Gastrocnemius medialis (tissue), 4 donors: ENCODE results near the gene MFSD2B. TPM values are rescaled to one million over a fixed set of nuclear protein-coding genes. Genes with fewer than 3 reads are reported as not detected.
A peak's percentile ranks its signal among the peaks of the same experiment; 100 is the strongest.
"Not testable (repeated sequence)": the region's sequence is repeated elsewhere in the genome, so short reads cannot be mapped to it uniquely, and the experiment has no call there.

Source experiments
- ATAC-seq, 2 donors: fragments of 150-250 bp; one replicate each; pipeline ENCODE4 v1.9.1; 2016
- DNase-seq, 2 donors: peaks; one replicate each; pipeline ENCODE4 v3.0.0-alpha.2; 2019
- H3K27ac ChIP-seq, 4 donors: fragments of 200-600 bp; sonication (generic); 1 replicate in 1 of 4; 2 replicates in 3 of 4; pipeline ENCODE4 v1.5.1; 2016 to 2018; ENCODE audit warnings: mild to moderate bottlenecking in 2 of 4, moderate library complexity in 1 of 4
- H3K27me3 ChIP-seq, 3 donors: fragments of 200-600 bp; sonication (generic) in 2 of 3; 1 replicate in 1 of 3; 2 replicates in 2 of 3; pipeline versions ENCODE4 v1.5.1 to v1.6.0; 2016 to 2019; ENCODE audit warnings: mild to moderate bottlenecking in 1 of 3, moderate library complexity in 1 of 3
- H3K36me3 ChIP-seq, 2 donors: fragments of 200-600 bp; sonication (generic) in 1 of 2; one replicate each; pipeline ENCODE4 v1.5.1; 2017 to 2018
- H3K4me1 ChIP-seq, 2 donors: fragments of 200-600 bp; sonication (generic) in 1 of 2; one replicate each; pipeline ENCODE4 v1.5.1; 2016 to 2017; ENCODE audit warnings: mild to moderate bottlenecking in 2 of 2
- H3K4me3 ChIP-seq, 4 donors: fragments of 200-600 bp; sonication (generic) in 3 of 4; 1 replicate in 1 of 4; 2 replicates in 3 of 4; pipeline ENCODE4 v1.5.1; 2016 to 2019; ENCODE audit warnings: mild to moderate bottlenecking in 2 of 4
- H3K9me3 ChIP-seq, 3 donors: fragments of 200-600 bp; sonication (generic) in 2 of 3; 1 replicate in 1 of 3; 2 replicates in 2 of 3; pipeline ENCODE4 v1.5.1; 2016 to 2019
- POLR2A ChIP-seq, 2 donors: fragments of 450-650 bp; IDR thresholded peaks; one replicate each; pipeline ENCODE4 v1.6.1; 2017; ENCODE audit warnings: antibody characterized with exemption in 2 of 2, mild to moderate bottlenecking in 2 of 2, moderate library complexity in 2 of 2
- in situ Hi-C, 4 donors: fragments of 200-750 bp; cut with MboI; loops; one replicate each; pipeline versions ENCODE4 v1.15.0 to v1.8.0; 2017; ENCODE audit warnings: low sequenced_read_pairs in 4 of 4
- intact Hi-C: fragments of 100-400 bp; cut with DNase I; formaldehyde crosslinking; loops from one replicate; pipeline ENCODE4 v1.15.1; 2023; ENCODE audit warnings: low total_unique reads
- total RNA-seq, 4 donors: library from RNA; depleted of rRNA; stranded (reverse); fragments of >200 nt; gene quantifications; one replicate each; pipeline versions ENCODE4 v1.1.0 to v1.2.3, GENCODE V29; 2016
- TF ChIP-seq, protein P1 (sequence below), 5 experiments: fragments of 450-650 bp in 3 of 5; fragments of 200-600 bp in 2 of 5; sonication (generic) in 2 of 5; IDR thresholded peaks in 4 of 5; conservative IDR thresholded peaks in 1 of 5; 1 replicate in 4 of 5; 2 replicates in 1 of 5; pipeline ENCODE4 v1.5.1; 2016 to 2019; ENCODE audit warnings: antibody characterized with exemption in 5 of 5, mild to moderate bottlenecking in 3 of 5, moderate library complexity in 3 of 5

MFSD2B gene
- total RNA-seq, 4 donors from 2014 or later, result not detected

DNA sequence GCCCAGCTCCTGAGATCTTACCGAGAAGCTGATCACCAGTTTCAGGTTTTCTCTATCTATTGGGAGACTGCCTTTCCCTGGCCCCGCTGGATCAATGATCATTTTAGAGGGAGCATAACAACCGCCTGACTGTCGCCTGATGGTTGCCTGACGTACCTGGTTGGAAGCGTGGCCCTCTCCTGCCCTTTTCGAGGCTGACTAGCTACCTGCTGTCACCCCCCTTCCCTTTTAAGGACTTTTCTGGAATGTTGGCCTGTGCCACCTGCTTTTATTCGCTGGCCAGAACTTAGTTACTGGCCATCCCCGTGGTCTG lies 562 bp upstream of the MFSD2B start:
- H3K36me3 ChIP-seq, result no peaks in the 10 kb centered on the region
- H3K27me3 ChIP-seq, result peaks cover 25 to 30% (median 28%) of the 10 kb centered on the region in 3 donors
- intact Hi-C loops (no loop called here), in situ Hi-C loops (no loop called here)
- no peaks in the 10 kb centered on the region for H3K9me3 ChIP-seq
- no peak for TF ChIP-seq POLR2A (IDR thresholded peaks at IDR 0.05)
- TF ChIP-seq, protein P1, sequence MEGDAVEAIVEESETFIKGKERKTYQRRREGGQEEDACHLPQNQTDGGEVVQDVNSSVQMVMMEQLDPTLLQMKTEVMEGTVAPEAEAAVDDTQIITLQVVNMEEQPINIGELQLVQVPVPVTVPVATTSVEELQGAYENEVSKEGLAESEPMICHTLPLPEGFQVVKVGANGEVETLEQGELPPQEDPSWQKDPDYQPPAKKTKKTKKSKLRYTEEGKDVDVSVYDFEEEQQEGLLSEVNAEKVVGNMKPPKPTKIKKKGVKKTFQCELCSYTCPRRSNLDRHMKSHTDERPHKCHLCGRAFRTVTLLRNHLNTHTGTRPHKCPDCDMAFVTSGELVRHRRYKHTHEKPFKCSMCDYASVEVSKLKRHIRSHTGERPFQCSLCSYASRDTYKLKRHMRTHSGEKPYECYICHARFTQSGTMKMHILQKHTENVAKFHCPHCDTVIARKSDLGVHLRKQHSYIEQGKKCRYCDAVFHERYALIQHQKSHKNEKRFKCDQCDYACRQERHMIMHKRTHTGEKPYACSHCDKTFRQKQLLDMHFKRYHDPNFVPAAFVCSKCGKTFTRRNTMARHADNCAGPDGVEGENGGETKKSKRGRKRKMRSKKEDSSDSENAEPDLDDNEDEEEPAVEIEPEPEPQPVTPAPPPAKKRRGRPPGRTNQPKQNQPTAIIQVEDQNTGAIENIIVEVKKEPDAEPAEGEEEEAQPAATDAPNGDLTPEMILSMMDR (IDR thresholded peaks at IDR 0.05 in 4 of 5, conservative IDR thresholded peaks at IDR 0.05 in 1 of 5), result no peak
- H3K4me3 ChIP-seq, result peak overlapping the region in 2 of 4 donors; percentile 44 to 49
- DNase-seq, result no peak
- no peak for ATAC-seq
- H3K27ac ChIP-seq, result no peak overlapping the region
- peaks cover 4 to 8% of the 10 kb centered on the region in 2 donors for H3K4me1 ChIP-seq

DNA sequence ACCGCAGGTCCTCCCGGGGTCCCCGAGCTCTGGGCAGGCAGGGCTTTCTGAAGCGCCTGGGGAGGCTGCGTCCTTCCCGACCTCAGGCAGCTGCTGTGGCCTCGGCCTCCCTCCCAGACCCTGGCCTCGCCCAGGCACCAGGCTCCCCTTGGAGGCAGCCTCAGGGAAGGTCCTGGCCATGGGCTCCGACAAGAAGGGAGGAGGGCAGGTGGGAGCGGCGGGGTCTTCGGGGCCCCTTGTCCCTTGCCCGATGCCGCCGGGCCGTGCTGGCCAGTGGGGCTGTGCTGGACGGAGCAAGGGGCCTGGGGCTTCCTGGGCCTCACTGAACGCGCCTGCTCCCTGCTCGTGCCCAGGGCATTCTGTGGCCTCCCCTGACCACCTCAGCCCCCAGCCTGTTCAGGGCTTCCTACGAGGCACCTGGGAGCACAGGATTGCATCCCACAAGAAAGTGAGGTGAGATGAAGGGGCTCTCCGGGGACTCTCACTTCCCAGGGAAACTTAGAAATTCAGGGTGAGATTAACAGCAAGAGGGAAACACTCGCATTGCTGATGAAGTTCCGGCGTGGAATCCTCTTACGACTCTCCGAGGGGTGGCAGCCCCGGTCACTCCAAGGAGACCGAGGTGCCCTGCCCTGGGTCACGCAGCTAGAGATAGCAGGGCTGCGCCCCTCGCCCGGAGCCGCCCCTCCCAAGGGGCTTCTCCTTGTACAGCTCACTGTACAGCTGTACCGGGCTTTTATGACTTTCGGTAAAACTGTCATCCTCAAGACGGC lies 778 bp downstream of the MFSD2B start:
- ATAC-seq, result no peak
- in situ Hi-C loops (no loop called here), intact Hi-C loops (no loop called here)
- peaks cover 25 to 30% (median 28%) of the 10 kb centered on the region in 3 donors for H3K27me3 ChIP-seq
- no peak overlapping the region for H3K27ac ChIP-seq
- no peak for DNase-seq
- TF ChIP-seq, protein P1 (IDR thresholded peaks at IDR 0.05 in 4 of 5, conservative IDR thresholded peaks at IDR 0.05 in 1 of 5), result no peak
- TF ChIP-seq POLR2A (IDR thresholded peaks at IDR 0.05), result no peak
- peak overlapping the region in 2 of 4 donors; percentile 32 to 49 for H3K4me3 ChIP-seq
- peaks cover 4 to 8% of the 10 kb centered on the region in 2 donors for H3K4me1 ChIP-seq
- no peaks in the 10 kb centered on the region for H3K9me3 ChIP-seq
- H3K36me3 ChIP-seq, result no peaks in the 10 kb centered on the region

DNA sequence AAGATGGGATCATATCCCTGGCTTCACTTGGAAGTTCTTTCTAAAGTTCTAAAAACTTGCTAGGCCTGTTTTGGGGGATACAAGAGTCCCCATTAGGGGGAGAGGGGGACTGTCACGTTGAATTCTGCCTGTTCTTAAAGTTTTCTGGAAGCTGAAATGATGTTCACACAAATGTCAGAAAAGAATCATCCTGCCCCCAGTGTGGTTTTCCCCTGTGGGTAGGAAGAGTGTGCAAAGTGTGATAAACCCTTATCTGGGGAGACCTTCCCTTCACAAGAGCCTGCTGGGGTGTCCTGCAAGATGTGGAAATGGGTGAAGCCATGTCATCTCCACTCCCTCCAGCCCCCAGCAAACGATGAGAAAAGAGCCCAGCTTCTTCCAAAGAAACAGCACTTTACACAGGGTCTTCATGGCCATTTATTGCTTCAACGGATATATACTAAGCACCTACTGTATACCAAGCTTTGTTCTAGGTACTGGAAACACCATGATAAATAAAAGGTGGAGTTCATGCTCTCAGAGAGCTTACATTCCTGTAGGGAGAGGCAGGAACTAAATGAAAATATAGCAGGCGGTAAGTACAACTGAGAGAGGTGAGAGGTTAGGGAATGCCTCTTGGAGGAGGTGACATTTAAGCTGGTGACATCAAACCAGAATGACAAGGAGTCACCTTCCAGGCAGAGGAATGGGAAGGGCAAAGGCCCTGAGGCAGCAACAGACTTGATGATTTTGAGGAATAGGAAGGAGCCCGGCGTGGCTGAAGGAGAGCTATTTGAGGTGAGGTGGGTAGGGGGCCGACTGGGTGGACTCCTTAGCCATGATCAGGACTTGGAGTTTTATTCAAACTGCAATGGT lies 1.6 kb downstream of the MFSD2B start:
- no peak for TF ChIP-seq POLR2A (IDR thresholded peaks at IDR 0.05)
- TF ChIP-seq, protein P1 (IDR thresholded peaks at IDR 0.05 in 4 of 5, conservative IDR thresholded peaks at IDR 0.05 in 1 of 5), result no peak

DNA sequence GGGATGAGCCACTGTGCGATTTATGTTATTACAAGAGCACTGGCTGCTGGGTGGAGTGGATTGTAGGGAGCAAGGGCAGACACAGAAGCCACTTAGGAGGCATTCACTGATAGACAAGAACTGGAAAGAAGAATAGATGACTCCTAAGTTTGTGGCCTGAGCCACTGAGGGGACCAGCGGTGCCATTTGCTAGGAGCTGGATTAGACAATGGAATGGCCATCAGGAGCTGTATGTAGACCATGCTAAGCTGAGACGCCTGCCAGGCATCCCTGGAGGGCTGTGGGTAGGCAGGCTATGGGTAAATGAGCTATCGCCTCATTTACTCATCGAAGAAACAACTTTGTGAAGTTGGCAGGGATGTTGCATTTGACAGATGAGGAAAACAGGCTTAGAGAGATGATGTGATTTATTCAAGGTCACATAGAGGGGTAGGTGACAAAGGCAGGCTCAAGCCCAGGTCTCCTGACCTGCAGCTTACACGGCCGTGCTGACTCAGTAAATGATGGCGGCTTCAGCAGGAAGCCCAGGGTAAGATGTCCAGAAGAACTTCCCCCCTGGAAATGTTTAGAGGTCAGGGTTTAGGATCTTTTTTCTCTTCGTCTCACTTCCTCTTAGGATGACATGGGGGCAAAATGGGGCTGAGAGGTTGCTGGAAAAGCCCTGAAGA lies 2.8 kb downstream of the MFSD2B start:
- H3K27ac ChIP-seq, result no peak overlapping the region
- DNase-seq (no peak), ATAC-seq (no peak)
- no peak overlapping the region for H3K4me3 ChIP-seq
- no peaks in the 10 kb centered on the region for H3K9me3 ChIP-seq
- in situ Hi-C loops, result no loop called here
- H3K36me3 ChIP-seq, result no peaks in the 10 kb centered on the region
- H3K4me1 ChIP-seq, result peaks cover 4 to 8% of the 10 kb centered on the region in 2 donors
- peaks cover 25 to 30% (median 28%) of the 10 kb centered on the region in 3 donors for H3K27me3 ChIP-seq
- intact Hi-C loops, result no loop called here
- TF ChIP-seq, protein P1 (IDR thresholded peaks at IDR 0.05 in 4 of 5, conservative IDR thresholded peaks at IDR 0.05 in 1 of 5), result no peak

More for the DNA sequence above, 1.6 kb downstream of the MFSD2B start:
- ATAC-seq, result no peak
- H3K27me3 ChIP-seq, result peaks cover 25 to 30% (median 28%) of the 10 kb centered on the region in 3 donors
- H3K9me3 ChIP-seq, result no peaks in the 10 kb centered on the region
- no peak overlapping the region for H3K4me3 ChIP-seq
- intact Hi-C loops, result no loop called here
- no peak for DNase-seq
- peaks cover 4 to 8% of the 10 kb centered on the region in 2 donors for H3K4me1 ChIP-seq
- in situ Hi-C loops, result no loop called here
- H3K27ac ChIP-seq, result no peak overlapping the region
- H3K36me3 ChIP-seq, result no peaks in the 10 kb centered on the region

GRCh38 chr2:24014902-24015301 lies 5.0 kb downstream of the MFSD2B start:
- in situ Hi-C loops, H3K9me3 ChIP-seq, H3K36me3 ChIP-seq, H3K27ac ChIP-seq, H3K4me3 ChIP-seq, ATAC-seq, intact Hi-C loops, DNase-seq, H3K4me1 ChIP-seq: not testable (repeated sequence)
- peaks cover 16 to 18% (median 17%) of the 10 kb centered on the region in 3 donors for H3K27me3 ChIP-seq
